NCI-H2029 treated with DMSO at 0.1 percent for 48 hours (cell line): ENCODE measurements around the gene ACSF3.

ENCODE experiments used
- DNase-seq: peaks from one replicate; lab custom pipeline; 2025; lab: John Stamatoyannopoulos, UW

ACSF3 gene

DNA sequence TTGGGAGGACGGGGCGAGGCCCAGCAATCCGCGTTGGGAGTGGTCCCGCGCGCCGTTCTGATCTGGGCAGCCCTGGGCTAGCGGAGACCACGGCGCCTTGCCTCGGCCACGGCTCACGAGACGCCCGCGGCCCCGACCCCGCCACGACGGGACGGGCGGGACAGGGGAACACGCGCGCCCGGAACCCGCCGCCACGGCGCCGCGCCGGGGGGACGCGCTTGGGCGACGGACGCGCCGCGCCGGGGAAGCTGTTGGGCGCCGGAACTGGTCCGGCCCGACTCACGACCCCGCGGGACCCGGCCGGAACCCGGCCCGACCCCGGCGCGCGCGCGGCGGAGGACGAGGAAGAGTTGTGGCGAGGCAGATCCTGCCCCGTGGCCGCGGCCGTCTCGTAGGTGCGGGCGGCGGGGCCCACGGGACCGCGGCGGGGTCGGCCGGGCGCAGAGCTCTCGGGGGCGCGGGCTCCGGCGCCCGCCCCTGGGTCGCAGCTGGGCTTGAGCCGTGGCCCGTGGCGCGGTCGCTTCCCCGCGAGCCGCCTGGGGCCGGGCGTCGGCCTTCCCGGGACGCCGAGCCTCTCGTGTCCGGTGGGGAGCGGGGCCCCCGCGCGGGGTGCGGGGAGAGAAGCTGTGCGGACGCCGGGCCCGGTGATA, at the start of gene ACSF3:
ACSF3 (plus strand) TSS at position 251 of the 650 bp plus-strand sequence. CDS start 6,830 bp downstream, outside the sequence.
- no peak for DNase-seq

DNA sequence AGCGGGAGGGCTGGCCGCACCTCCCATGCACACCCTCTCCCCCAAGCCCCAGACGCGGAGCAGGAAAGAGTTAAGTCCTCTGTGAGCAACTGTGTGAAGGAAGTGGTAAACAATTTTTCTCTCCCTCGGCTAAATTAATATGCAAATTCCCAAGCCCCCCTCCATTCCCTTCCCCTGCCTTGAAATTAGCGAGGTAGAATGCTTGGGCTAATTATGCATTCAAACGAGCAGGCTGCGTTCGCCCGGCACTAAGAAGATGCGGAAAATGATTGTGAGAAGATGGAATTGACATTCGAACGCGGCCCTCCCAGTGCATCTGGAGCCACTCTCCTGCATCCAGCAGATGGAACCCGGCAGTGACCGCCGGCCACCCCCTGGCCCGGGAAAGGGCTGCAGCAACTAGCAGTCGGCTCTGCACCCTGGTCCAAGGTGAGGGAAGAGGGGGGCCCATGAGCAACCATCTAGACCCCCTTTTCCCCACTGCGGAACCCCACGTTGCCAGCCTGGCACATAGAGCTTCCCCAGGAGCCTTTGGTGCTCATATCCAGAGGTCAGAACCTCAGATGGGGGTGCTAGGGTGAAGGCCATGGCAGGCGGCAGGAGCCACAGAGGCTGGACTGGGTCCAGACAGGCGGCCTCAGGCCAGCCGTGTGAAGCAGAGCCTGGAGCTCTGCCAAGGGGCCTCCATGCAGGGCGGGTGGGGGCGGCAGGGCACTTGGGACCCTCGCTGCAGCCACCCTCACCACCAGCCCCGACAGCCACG, 49.1 kb upstream of the ACSF3 start:
- DNase-seq, result no peak

DNA sequence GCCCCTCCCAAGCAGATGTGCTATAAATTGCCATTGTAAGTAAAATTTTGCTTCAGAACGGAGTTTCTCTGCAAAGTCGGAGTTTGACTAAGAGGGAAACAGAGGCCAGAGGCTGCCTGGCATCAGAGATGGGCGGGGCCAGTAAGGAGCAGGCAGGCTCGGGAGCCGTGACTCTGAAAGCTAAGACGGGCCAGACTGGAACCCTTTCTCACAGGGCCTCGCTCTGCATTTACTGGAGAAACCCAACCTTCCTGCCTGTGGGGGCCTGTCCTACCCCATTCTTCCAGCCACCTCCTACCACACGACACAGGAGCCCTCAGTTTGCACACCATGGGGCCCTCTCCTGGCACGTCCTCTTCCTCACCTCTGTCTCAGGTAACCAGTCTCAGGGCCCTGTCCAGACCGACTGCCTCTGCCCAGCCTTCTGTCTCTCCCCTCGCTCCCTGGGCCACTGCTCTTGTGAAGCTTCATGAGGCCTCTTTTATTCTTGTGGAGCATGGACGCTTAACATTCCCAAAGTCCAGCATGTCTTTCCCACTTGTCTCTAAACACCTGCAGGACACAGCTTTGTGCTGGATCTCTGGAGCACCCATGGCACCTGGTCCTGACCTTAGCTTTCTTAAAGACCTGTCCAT, 48.4 kb upstream of the ACSF3 start:
- no peak for DNase-seq

DNA sequence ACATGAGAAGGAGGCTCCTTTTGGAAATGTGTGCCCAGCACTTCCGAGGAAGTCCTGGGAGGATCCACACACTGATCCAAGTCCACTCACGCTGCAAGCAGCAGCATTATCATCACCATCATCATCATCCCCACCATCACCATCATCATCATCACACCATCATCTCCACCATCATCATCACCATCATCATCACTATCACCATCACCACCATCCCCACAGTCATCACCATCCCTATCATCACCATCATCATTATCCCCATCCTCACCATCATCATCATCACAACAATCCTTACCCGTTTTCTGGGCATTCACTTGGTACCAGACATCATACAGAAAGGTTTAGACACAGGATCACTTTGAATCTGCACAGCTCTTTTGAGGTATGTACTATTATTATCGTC, 47.8 kb upstream of the ACSF3 start:
- no peak for DNase-seq

DNA sequence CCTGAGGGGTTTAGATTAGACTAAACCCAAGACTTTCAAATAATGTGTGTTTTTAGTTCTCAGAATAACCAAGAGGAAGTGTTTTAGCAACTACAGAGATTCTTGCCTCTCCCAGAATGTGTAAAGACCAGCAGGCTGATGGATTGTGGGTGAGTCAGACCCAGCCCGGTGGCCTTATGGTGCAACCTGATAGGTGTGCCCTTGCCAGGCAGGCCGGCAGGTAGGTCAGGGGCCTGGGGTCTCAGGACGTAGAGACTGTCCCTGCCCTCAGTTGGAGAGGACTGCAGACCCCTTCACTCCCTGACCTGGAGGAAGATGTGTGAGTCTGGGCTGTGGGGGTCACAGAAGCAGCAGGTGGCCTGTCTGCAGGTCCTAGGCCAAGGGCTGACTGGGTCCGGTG, 47.2 kb upstream of the ACSF3 start:
- no peak for DNase-seq

DNA sequence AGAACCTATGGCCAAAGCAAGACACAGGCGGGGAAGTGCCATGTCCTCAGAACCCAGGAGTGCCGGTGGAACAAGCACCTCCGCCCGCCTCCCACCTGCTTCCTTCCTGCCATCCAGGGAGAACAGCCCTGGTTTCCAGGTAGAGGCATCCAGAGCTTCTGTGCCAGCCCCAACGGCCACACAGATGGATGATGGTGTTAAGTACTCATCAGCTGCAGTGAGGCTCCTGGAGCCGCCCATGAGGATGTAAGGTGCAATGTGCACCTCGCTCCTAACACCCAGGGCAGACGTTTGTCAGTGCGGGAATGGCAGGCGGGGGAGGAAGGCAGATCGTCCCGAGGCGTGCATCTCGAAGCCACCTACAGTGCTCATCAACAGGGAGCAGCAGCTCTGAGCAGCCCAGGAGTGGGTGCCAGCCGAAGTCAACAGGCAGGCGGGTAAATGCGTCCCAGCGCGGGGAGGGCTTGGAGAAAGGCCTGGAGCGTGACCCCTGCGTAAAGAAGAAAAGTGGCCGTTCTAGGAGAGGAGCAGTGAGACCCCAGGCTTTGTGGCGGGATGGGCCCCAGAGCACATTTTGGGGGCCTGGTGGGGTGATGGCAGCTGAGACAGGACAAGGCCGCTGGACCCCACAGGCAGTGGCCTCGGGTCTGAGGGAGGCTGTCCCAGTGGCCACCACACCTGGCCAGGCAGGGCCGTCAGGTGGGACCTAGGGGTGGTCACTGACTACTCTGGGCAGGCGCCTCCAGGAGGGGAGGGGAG, 46.1 kb upstream of the ACSF3 start:
- no peak for DNase-seq

DNA sequence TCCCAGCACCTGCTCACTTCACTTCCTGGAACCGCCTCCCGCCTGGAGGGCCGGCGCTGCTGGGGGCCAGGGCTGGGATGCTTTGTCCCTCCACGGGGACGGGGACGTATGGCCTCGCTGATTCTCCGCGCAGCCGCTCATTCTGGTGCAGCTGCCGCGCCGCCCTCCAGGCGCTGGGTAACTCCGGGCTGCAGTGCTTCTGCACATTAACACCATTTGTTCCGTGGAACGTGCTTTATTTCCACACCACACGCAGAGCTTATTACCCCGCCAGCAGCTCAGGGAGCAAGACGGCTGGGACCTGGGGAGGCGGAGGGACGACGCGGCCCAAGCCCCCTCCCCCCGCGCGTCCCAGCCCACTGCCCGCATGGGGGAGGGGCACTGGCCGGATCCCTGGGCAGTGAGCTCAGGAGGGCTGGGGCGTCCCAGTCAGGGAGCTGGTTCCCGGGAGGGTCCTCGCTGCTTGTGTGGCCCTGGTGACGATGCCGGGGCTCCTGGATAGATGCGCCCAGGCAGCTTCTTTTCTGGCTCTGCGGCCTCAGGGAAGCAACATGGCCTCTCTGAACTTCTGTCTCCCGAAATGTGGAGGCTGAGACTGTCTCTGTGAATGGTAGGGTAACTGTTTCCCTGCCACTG, 45.4 kb upstream of the ACSF3 start:
- DNase-seq, result no peak

DNA sequence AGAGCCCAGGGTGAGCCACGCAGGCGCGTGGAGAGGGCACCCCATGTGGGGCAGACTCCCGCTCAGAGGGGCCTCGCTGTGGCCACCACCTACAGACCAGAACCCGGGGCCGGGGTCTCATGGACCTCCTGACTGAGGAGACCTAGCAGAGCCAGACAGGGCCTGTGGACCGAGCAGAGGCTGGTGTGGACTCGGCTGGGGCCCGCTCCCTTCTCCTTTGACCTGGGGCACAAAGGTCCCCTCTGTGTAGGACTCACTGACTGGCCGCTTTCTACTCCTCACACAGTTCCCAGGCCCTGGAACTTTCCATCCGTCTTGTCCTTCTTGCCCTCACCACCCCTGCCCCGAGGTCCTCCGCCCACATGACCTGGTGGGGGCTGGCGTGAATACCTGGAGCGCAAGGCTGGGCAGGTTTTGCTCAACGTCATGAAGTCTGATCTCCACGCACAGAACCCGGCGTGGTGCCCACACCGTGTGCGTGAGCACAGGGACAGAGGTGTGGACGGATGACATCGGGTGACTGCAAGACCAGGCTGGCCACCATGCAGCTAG, 44.7 kb upstream of the ACSF3 start:
- no peak for DNase-seq

DNA sequence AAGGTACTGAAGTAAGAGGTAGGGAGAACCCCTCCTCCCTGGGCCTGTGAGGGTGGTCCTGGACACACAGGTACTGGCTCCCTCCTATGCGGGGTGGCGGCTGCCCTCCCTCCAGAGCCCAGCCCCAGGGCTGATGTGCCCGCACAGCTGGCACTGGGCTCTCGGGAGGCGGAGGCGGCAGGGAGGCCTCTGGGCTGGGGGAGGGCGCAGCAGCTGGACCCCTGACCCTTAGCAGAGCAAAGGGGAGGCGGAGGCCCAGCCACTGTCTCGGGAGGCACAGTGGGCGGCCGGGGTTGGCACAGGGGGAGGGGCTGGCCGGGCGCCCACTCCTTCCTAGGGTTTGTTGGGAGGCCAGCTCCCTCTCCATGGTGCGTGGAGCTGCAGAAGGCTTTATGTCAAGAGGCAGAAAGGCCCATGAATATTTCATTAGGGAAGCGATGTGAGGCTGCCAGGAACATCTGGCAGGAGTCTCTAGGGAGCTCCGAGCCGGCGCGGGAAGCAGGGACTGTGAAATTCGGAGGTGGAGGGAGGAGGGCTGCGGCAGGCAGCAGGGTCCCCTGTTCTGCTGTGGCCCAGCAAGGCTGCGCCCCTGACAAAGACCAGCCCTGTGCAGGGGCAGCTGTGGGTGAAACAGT, 44.1 kb upstream of the ACSF3 start:
- no peak for DNase-seq

DNA sequence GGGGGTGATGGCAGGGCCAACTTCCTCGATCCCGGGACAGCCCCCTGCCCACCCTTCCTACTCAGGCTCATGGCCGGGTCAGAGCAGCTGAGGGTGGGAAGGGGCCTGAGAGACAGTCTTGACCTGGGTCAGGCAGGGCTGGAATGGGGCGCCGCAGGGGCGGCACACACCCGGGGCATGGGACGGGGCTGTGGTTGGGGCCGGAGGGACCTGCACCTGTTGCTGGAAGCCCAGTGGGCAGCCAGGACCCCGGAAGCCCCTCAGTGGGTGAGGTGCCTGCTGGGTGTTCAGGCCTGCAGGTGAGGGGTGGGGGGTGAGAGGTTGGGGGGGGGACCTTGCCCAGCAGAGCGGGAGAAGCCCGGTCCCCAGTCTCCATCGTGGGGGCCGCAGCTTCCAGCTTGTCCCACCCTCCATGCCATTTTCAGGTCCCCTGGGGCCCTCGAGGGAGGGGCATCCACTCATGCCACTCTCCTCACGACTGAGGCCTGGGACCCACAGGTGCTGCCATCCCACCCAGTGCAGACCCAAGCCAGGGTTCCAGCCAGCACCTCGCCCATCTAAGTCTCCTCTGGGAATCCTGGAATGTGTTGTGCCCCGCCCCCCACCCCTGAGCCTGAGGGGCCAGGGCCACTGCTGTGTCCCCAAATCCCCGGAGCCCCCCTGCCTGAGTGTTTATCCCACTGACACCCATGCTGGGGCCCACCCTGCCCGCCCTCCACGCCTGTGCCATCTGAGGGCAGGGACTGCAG, 43.4 kb upstream of the ACSF3 start:
- no peak for DNase-seq

DNA sequence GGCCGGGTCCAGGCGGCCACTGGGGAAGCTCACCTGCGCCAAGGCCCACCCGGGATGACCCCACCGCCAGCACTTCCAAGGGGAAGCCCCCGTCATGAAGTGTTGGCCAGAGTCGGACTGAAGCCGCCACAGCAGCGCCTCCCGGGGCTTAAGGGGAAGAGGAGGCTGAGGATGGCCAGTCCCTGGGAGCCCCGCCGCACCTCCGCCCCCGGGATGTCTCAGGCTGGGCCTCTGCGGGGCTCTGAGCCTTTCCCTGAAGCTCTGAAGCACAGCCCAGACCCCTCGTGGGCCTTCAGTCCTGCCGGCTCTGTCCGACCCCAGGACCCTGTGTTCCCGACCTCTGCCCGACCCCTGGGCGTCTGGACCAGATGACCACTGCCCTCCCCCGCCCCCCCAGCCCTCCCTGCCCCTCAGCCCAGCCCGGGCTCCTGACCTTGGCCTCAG, 42.8 kb upstream of the ACSF3 start:
- no peak for DNase-seq

DNA sequence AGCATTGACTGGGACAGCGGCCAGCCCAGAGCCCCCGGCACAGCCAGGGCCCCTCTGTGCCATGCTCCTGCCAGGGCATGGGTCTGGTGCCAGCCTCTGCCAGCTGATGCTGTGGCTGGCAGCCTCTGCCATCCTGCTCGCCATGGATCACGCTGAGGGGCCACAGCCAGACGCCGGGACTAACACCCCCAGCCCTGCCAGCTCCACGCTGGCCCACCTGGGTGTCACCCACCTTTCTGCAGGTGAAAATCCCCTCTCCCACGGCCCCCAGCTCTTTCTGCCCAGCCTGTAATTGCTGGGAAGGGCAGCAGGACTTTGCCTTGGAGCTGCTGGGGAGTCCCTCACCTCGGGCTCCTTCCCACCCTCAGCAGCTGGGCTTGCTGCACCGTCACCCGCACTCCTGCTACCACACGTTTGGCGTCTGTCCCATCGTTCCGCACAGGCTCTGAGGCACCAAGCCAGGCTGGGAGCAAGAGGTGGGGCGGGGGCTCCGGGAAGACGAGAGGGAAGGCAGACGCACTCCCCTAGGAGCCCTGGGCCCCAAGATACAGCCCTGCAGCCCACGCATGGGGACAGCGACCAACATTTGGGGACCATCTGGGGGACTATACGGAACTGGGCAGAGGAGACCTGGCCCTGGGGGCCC, 42.0 kb upstream of the ACSF3 start:
- DNase-seq, result no peak

DNA sequence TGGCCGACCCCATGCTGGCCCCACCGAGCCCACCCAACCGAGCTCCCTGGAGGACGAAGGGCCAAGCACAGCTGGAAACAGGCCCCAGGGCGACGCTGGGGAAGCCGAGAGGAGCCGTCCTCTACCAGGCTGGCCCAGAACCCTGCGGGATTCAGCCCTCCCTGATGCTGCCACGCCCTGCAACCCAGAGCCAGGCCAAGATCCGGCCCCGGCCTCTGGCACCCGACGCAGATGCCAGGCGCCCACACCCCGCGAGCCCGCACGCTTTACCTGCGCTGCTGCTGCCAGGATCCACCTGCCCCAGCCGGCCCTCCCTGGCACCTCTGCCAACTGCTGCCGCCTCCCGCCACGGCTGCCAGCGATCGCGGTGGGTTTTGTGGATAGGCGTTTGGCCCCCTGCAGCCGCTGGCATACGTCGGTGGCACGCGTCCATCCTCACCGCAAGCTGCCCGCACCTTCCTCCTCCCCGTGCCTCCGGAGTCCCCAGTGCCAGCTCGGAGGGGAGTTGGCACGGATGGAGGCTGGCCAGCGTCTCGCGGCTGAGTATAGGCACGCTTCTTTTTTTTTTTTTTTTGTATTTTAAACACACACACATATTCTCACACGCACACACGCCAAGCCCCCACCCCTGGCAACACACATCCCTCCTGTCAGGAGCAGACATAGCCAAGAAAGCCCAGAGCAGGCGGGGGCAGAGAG, 41.3 kb upstream of the ACSF3 start:
- DNase-seq, result peak; percentile 5

DNA sequence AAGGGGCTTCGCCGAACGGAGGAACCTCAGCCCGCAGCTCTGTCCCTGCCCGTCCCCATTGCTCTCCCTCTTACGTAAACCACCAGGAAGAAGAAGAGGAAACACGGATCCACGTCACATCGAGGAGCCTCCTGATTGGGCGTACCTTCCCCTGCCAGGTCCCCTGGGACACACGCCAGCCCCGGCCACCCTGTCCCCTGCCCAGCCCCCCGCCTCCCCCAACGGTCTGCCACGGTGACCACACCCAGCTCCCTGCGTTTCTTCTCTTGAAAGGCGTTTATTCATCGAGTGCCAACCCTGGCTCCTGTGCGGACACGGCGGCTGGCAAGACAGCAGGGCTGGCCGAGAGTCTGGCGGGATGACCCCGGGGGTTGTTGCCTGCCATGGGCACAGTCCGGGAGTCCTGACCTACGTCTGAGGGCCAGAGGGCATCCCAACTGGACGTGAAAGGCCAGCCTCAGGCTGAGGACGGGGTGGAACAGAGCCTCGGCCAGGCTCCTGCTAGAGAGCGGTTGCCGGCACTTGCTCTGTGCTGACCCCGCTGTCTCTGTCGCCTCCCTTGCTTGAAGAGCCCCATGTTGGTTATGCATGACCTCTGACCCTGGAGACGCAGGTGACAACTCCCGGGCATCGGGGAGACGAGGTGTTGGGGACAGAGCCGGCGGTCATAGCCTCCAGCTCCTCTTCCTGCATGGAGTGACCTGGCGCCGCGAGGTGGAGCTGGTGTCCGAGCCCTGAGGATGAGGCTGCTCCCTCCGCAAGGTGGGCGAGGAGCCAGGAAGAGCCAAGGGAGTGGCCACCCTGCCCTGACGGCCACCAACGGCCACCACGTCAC, 40.5 kb upstream of the ACSF3 start:
- DNase-seq, result peak; percentile 39

DNA sequence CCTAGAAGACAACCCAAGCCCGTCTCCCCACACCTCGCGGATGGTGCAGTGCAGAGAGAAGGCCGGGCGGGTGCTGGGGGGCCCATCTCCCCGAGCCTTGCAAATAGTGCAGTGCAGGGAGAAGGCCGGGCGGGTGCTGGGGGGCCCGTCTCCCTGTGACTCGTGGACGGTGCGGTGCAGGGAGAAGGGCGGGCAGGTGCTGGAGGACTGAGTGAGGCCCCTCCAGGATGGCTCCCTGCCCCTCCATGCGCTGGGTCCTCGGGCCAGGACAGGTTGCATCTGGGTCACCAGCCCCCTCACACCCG, 40.0 kb upstream of the ACSF3 start:
- no peak for DNase-seq

DNA sequence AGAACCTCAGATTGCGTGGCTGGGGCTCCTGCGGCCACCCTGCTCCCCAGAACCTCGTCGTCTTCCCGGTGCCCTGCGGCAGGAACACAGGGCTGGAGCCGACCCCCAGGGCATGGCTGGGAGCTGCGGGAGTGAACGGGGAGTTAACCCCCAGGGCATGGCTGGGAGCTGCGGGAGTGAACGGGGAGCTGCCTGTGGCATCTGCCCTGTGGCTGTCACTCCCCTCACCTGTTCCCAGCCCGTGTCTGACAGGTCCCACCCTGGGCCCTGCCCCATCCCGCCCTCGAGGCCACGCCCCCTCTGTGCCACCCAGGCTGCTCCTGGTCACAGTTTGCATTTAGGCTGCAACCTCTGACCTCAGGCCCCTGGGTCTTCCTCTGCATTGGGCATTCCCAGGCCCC, 39.4 kb upstream of the ACSF3 start:
- no peak for DNase-seq

DNA sequence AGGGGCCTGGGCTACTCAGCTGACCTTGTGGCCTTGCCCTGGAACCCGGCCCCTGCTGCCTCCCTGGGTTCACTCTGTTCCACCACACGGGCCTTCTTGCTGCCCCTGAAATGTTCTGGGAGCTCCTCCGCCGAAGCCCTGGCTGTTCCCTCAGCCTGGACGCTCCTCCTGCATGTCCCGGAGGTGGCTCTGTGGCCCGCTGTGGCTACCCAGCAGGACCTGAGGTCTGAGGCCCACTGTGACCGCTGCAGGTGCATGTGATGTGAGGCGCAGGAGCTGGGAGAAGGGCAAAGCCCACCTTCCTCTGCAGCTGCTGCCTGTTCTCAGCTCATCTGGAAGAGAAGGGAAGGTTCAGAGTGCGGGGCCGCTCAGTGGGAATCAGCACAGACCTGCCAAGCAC, 38.9 kb upstream of the ACSF3 start:
- no peak for DNase-seq

DNA sequence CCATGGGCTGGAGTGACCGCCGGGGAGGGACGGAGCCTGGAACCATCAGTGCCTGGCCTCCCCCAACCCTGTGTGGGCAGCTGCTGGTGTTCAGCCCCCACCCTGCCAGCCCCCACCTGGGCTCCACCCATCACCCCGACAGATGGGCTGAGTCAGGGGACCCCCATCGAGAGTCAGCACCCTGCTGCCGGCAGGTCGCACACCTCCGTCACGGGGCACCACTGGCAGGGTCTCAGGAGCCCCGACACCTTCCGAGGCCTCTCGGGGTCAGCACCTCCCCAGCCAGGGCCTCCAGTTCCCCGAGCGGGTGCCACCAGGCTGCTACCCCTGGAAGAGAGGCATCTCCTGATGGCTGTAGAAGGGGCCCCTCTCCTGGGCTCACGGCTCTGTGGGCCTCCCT, 38.3 kb upstream of the ACSF3 start:
- DNase-seq, result no peak
